ENCODE measurements around the gene SLC25A43. TPM values are rescaled to one million over a fixed set of nuclear protein-coding genes. Genes with fewer than 3 reads are reported as not detected.

The SLC25A43 gene
- total and polyA plus RNA-seq, 3 donors from 2014 or later, result 3.9 to 6.9 (median 5.8) TPM

DNA sequence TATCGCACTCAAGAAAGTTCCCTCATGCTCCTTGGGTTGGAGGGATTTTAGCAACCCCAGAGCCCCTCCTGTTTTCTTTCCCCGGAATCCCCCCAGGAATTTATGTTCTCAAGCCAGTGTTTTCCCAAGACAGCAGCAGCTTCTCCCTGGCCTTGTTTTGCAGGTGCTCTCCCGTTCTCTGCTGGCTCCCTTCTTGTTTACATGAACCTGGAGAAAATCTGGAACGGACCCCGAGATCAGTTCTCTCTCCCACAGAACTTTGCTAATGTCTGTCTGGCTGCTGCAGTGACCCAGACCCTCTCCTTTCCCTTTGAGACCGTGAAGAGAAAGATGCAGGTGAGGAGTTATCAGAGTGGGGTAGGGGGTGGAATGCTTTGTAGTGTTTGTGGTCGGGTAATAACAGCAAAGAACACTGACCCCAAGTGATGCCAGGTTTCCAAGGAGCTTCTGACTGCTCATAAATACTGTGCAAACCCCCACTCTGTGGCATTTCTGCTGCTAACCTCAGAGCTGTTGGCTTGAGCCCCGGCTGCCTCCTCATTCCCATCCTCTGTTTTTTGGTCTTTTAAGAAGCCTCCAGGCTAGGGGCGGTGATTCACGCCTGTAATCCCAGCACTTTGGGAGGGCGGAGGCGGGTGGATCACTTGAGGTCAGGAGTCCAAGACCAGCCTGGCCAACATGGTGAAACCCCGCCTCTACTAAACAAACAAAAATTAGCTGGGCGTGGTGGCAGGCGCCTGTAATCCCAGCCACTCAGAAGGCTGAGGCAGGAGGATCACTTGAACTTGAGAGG lies 11.1 kb downstream of the SLC25A43 start:
- H3K36me3 ChIP-seq (ENCODE audit: low read depth, missing control alignments), result no peaks in the 10 kb centered on the region
- H3K4me1 ChIP-seq, result no peaks in the 10 kb centered on the region
- WGBS, 2 donors, result 62 to 74% methylated on average over 14 to 15 of the region's 15 CpGs
- peak; percentile 17 for DNase-seq
- no peak for TF ChIP-seq POLR2A (IDR thresholded peaks at IDR 0.05)
- TF ChIP-seq, protein P1, sequence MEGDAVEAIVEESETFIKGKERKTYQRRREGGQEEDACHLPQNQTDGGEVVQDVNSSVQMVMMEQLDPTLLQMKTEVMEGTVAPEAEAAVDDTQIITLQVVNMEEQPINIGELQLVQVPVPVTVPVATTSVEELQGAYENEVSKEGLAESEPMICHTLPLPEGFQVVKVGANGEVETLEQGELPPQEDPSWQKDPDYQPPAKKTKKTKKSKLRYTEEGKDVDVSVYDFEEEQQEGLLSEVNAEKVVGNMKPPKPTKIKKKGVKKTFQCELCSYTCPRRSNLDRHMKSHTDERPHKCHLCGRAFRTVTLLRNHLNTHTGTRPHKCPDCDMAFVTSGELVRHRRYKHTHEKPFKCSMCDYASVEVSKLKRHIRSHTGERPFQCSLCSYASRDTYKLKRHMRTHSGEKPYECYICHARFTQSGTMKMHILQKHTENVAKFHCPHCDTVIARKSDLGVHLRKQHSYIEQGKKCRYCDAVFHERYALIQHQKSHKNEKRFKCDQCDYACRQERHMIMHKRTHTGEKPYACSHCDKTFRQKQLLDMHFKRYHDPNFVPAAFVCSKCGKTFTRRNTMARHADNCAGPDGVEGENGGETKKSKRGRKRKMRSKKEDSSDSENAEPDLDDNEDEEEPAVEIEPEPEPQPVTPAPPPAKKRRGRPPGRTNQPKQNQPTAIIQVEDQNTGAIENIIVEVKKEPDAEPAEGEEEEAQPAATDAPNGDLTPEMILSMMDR (IDR thresholded peaks at IDR 0.05), result no peak
- no peak overlapping the region for H3K4me3 ChIP-seq
- H3K9me3 ChIP-seq, result no peaks in the 10 kb centered on the region
- no peaks in the 10 kb centered on the region for H3K27me3 ChIP-seq
- intact Hi-C loops (cut with DNase I; ENCODE audit: low total_unique reads), result no loop called here
- no peak overlapping the region for H3K27ac ChIP-seq

DNA sequence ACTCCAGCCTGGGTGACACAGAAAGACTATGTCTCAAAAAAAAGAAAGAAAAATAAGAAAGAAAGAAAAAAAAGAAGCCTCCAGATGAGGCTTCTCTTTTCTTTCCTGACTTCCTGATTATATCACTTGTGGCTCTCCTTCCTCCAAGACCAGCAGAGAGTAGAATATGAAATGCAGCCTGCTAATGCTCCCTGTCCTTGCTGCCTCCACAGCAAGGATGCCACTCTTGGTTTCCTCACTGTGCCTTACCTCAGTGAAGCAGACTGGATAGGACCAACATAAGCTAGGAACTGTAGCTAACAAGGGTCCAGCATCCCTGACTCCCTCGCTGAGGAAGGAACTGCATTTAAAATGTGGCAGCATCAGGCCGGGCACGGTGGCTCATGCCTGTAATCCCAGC lies 11.7 kb downstream of the SLC25A43 start:
- no peak for TF ChIP-seq POLR2A (IDR thresholded peaks at IDR 0.05)
- Histone ChIP-seq H3K9me3 (no peaks in the 10 kb centered on the region), H3K27me3 (no peaks in the 10 kb centered on the region), H3K27ac (no peak overlapping the region), H3K4me1 (no peaks in the 10 kb centered on the region), H3K36me3 (ENCODE audit: low read depth, missing control alignments) (no peaks in the 10 kb centered on the region), H3K4me3 (no peak overlapping the region)
- no peak for DNase-seq
- intact Hi-C loops (cut with DNase I; ENCODE audit: low total_unique reads), result no loop called here
- WGBS, 2 donors, result 83 to 100% methylated on average over 1 to 2 of the region's 3 CpGs

DNA sequence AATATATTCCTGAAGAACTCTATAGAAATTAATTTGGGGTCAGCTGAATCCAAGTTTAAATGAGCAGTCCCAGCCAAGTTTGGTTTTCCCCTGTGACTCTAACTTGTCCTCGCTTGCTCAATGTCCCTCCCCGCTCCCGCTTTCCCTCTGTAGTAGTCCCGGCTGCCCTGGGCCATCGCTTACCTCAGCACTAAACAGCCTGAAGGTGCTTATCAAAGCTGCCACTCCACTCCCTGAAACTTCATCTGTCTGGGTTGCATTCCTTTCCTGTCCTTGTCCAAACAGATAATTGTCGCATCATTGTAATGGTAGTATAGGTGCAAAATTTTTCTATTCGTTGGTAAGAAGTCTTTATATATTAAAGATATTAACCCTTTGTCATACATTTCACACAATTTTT lies 12.8 kb downstream of the SLC25A43 start:
- Histone ChIP-seq H3K9me3 (no peaks in the 10 kb centered on the region), H3K27ac (no peak overlapping the region), H3K4me1 (no peaks in the 10 kb centered on the region), H3K27me3 (no peaks in the 10 kb centered on the region), H3K36me3 (ENCODE audit: low read depth, missing control alignments) (no peaks in the 10 kb centered on the region), H3K4me3 (no peak overlapping the region)
- no peak for DNase-seq
- intact Hi-C loops (cut with DNase I; ENCODE audit: low total_unique reads), result no loop called here
- WGBS, 2 donors, result 73 to 85% methylated on average over 7 of the region's 7 CpGs
- TF ChIP-seq, protein P1 (IDR thresholded peaks at IDR 0.05), result no peak
- no peak for TF ChIP-seq POLR2A (IDR thresholded peaks at IDR 0.05)

DNA sequence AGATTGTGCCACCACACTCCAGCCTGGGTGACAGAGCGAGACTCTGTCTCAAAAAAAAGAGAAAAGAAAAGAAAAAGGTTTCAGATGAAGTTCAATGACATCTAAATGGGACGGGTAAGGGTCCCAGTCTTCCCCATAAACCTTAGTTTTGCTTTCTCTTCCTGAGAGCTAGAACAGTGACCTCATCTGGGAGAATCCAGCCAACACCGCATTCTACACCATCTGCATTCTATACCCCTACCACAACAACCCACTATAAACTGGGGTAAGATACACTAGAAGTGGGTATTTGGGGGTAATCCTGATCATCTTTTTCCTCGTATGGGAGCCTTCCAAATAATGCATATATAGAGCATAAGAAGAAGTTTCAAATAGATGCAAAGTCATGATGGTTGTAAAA lies 18.2 kb downstream of the SLC25A43 start:
- Histone ChIP-seq H3K27me3 (no peaks in the 10 kb centered on the region), H3K36me3 (ENCODE audit: low read depth, missing control alignments) (no peaks in the 10 kb centered on the region), H3K9me3 (no peaks in the 10 kb centered on the region), H3K4me3 (no peak overlapping the region), H3K4me1 (no peaks in the 10 kb centered on the region), H3K27ac (no peak overlapping the region)
- intact Hi-C loops (cut with DNase I; ENCODE audit: low total_unique reads), result no loop called here
- WGBS, 2 donors, result 83 to 95% methylated on average over 4 of the region's 4 CpGs
- DNase-seq, result no peak
- no peak for TF ChIP-seq POLR2A (IDR thresholded peaks at IDR 0.05)
- TF ChIP-seq, protein P1 (IDR thresholded peaks at IDR 0.05), result no peak

DNA sequence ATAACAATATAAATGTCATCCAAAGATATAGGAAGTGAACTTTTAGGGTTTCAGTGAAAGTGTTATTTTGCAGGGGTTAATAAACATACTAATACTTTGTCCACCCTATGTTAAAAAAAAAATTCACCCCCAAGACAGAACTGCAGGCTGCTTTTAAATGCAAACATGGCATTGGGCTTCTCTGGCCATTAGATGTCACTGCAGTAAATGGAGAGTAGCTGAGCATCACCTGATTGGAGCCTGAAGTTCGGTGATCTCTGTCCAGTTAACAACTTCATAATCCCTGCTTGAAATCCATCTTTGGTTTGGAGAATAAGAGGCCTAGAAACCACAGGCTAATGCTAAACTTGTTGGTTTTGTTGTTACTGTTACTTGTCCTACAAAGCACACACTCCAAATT lies 18.7 kb downstream of the SLC25A43 start:
- Histone ChIP-seq H3K27ac (no peak overlapping the region), H3K4me1 (no peaks in the 10 kb centered on the region), H3K27me3 (no peaks in the 10 kb centered on the region), H3K9me3 (no peaks in the 10 kb centered on the region), H3K4me3 (no peak overlapping the region), H3K36me3 (ENCODE audit: low read depth, missing control alignments) (no peaks in the 10 kb centered on the region)
- DNase-seq, result no peak
- intact Hi-C loops (cut with DNase I; ENCODE audit: low total_unique reads), result no loop called here
- no peak for TF ChIP-seq POLR2A (IDR thresholded peaks at IDR 0.05)
- TF ChIP-seq, protein P1 (IDR thresholded peaks at IDR 0.05), result no peak
- WGBS, 2 donors, result 45 to 60% methylated on average over 1 of the region's 1 CpG
